A673 (cell line): ENCODE results near the gene GDF11.
A peak's percentile ranks its signal among the peaks of the same experiment; 100 is the strongest.

Source experiments
- EZH2 ChIP-seq: fragments of 200-600 bp; sonication (generic); IDR thresholded peaks from 2 replicates; pipeline ENCODE4 v1.6.1; 2017; ENCODE audit warnings: borderline replicate concordance, low read depth, mild to moderate bottlenecking, mixed read lengths, antibody characterized with exemption, low read length; ENCODE audit not compliant: poor library complexity, severe bottlenecking
- TF ChIP-seq, protein P1 (sequence below): fragments of 300-800, 200-600 bp; sonication (generic); conservative IDR thresholded peaks from 2 replicates; pipeline ENCODE4 v1.5.1; 2017; ENCODE audit warnings: low read depth, mild to moderate bottlenecking, antibody characterized with exemption, low read length, moderate library complexity, mixed read lengths

DNA sequence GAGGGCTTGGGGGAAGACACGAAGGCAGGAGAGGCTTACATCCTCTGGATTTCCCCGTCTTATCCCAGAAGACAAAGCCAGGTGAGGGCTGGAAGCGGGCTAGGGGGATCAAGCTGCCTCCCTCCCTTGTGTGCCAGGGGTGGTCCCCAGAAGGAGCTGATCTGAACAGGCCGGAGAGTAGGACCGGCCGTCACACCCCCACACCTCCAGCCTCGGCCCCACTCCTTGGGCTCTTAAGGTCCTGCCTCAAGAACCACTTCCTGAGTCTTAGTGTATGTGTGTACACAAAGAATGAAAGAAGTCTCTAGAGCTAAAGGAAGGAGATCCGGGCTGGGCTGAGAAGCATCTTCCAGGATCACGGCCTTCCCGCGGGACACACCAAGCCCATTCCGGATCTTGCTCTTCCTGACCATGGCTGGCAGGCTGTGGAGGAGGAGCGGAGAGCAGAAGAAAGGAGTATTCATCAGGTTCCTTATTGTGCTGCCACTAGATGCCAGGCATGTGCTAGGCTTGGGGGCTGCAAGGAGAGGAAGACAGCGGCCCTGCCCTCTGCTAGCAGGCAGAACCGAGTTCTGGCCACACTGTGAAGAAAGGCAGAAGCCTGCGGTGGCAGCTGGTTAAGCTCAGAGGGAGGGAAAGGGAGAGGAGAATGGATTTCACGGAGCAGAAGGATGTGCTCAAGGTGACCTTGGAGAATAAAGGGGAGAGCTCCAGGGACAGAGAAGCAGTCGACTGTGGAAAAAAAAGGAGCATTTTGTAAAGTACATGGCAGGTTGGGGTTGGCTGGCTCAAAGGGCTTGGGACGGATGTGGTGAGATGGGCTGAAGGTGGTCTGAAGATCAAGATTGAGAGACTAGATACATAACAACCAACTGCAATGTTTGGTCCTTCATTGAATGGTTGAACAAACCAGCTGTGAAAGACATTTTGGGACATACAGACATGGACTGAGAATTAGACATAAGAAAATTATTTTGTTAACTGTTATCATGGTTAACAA is 12.8 kb upstream of the GDF11 start:
- TF ChIP-seq, protein P1, sequence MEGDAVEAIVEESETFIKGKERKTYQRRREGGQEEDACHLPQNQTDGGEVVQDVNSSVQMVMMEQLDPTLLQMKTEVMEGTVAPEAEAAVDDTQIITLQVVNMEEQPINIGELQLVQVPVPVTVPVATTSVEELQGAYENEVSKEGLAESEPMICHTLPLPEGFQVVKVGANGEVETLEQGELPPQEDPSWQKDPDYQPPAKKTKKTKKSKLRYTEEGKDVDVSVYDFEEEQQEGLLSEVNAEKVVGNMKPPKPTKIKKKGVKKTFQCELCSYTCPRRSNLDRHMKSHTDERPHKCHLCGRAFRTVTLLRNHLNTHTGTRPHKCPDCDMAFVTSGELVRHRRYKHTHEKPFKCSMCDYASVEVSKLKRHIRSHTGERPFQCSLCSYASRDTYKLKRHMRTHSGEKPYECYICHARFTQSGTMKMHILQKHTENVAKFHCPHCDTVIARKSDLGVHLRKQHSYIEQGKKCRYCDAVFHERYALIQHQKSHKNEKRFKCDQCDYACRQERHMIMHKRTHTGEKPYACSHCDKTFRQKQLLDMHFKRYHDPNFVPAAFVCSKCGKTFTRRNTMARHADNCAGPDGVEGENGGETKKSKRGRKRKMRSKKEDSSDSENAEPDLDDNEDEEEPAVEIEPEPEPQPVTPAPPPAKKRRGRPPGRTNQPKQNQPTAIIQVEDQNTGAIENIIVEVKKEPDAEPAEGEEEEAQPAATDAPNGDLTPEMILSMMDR = 0 out of 2 replicates have a peak, but pooled peaks have one; percentile 20
- TF ChIP-seq EZH2 = no peak
